HG02885 (cell line): ENCODE measurements around the gene SRGAP3.

Experiments used
- ATAC-seq: cut with Tn5 transposase; IDR thresholded peaks from one replicate; pipeline ENCODE4 v1.9.1; 2021; ENCODE audit warnings: mild to moderate bottlenecking; ENCODE audit not compliant: unreplicated experiment, poor library complexity

The SRGAP3 gene

GRCh38 chr3:9123840-9124239, 125.6 kb downstream of the SRGAP3 start:
- no peak for ATAC-seq

- no peak for ATAC-seq
Observed at GRCh38 chr3:9122732-9123364, 126.6 kb downstream of the SRGAP3 start.

DNA sequence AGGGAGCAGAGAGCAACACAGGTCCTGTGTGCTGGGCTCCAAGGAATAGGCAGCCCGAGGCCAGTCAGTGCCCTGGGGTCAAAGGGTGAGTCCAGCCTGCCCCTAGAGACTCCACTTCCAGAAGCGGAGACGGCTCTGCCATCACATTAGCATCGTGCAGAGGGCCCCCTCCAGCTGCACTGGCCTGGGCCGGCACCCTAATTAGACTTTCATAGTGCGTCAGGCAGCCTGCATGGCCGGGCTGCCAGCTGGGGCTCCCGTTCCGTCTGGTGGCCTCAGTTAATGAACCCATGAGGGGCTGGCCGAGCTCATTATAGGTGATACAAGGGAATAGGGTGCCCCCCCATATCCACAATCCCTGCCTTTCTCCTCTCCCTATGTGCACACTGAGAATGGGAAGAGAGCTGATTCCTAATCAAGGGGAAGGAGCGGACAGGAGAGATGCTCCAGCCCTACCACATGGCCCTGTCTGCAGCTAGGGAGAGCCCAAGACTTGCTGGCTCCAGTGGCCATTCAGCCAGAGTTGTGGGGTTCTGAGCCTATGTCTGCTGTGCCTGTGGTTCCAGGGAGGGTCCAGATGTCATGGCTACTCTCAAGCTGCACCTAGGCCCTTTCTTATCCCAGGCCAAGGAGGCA, 128.0 kb downstream of the SRGAP3 start:
- no peak for ATAC-seq

- ATAC-seq: no peak
Observed at GRCh38 chr3:9119331-9119730, 130.1 kb downstream of the SRGAP3 start.

GRCh38 chr3:9118222-9118621, 131.2 kb downstream of the SRGAP3 start:
- no peak for ATAC-seq

DNA sequence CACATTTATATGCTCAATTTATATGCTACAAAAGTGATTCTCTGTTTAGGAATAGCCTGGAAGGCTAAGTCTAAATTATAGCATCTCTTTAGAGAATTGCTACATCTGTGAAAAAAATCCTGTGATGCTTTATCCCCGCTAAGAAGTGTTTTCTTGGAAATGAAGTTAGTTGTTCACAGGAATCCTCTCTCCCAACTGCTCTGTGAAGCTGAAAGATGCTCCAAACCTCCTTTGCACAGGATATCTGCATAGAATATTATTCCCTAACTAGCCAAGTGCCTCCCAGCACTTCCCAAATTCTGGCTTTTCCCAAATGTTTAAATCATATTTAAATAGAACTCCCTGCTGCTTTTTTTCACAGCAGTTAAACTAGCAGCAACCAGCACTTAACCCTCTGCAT, 132.2 kb downstream of the SRGAP3 start:
- no peak for ATAC-seq

DNA sequence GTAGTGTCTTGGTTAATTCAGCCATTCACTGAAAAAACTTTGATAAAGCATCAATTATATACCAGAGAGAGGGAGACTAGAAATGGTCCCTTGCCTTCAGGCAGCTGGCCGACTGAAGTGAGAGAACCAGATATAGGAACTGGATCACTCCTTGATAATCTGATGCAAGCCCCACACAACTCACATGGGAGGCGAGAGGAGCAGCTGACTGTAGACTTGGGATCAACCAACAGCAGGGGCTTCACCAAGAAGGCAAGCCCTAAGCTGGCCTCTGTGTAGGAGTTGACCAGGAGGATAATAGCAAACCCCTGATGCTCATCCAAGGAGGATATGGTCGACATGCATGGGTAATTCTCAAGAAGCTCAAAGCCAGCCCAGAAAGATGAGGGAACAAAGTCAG, 133.1 kb downstream of the SRGAP3 start:
- ATAC-seq: no peak

GRCh38 chr3:9115336-9115735, 134.1 kb downstream of the SRGAP3 start:
- ATAC-seq: no peak

DNA sequence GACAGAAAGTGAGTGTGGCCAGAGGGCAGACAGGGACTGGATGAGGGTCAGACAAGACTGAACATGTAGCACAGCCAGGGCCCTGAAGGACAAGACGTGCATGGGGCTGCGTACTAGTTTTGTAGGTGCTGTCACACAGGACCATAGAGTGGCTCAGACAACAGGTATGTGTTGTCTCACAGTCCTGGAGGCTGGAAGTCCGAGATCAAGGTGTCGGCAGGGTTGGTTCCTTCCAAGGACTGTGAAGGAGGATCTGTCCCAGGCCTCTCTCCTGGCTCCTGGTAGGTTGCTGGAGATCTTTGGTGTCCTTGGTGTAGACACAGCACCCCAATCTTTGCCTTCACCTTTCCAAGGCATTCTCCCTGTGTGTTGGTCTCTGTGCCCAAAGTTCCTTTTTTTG, 136.4 kb downstream of the SRGAP3 start:
- ATAC-seq: no peak

- no peak for ATAC-seq
Observed at GRCh38 chr3:9111866-9112265, 137.6 kb downstream of the SRGAP3 start.

- no peak for ATAC-seq
Observed at GRCh38 chr3:9111417-9111816, 138.0 kb downstream of the SRGAP3 start.

- no peak for ATAC-seq
Observed at GRCh38 chr3:9110802-9111201, 138.6 kb downstream of the SRGAP3 start.

GRCh38 chr3:9110316-9110715, 139.1 kb downstream of the SRGAP3 start:
- no peak for ATAC-seq

DNA sequence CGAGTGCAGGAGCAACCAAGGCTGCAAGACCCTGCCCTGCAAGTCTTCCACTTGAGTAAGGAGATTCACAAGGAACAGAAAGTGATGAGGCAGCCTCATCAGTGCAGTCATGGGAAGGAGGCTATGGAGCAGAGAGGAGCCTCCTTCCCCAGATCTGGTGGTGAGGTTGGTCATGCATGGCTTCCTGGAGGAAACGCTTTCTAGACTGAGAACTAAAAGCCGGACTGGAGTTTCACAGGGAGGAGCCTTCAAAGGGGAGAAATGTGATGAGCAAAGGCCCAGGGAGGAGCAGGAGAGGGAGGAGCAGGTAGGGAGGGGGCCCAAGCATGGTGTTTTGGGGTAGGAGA, 139.9 kb downstream of the SRGAP3 start:
- no peak for ATAC-seq

DNA sequence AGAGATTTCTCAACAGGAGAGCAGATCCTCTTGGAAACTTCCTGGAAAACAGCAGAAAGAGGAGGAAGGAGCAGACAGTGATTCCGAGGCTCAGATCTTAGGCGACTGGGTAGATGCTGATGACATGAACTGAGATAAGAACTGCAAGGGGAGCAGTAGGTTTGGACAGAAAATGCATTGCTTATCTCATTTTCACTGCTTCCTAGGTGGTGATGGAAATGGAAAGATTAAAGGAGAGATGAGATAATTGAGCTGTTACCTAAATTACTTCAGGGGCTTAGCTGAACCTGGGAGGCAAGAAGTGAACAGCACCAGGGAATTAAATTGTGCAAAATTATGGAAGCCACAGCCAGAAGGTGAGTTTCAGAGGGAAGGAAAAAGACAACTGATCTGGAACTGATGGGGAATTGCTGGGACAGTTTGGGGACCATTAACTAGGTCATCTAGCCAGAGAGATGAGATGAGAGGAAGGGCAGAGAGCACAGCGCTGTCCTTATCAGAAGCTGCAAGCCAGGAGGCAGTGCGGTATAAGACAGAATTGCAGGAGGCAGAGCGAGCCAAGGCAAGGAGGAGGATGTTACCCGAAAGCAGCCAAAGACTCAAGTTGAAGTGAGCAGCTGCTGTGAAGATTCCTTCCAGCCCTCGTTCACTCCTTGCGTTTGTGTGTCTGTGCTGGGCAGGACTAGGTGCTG, 140.4 kb downstream of the SRGAP3 start:
- ATAC-seq: no peak

- no peak for ATAC-seq
Observed at GRCh38 chr3:9107738-9108137, 141.7 kb downstream of the SRGAP3 start.

GRCh38 chr3:9105421-9105820, 144.0 kb downstream of the SRGAP3 start:
- ATAC-seq: no peak

DNA sequence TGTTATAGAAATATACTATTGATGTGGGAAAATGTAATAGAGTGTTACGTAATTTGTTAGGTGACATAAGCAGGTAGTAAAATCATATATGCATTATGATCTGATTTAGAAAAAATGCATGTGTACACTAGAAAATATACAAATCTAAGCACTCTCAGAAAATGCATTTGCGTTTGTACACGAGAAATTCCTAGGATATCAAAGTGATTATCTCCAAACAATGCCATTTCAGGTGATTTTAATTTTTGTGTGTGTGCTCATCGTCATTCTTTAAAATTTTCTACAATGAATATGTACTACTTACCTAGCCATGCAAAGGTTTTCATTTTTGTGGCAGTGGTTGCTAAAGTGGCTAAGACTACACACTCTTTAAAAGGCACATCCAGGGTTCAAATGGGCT, 145.3 kb downstream of the SRGAP3 start:
- no peak for ATAC-seq

DNA sequence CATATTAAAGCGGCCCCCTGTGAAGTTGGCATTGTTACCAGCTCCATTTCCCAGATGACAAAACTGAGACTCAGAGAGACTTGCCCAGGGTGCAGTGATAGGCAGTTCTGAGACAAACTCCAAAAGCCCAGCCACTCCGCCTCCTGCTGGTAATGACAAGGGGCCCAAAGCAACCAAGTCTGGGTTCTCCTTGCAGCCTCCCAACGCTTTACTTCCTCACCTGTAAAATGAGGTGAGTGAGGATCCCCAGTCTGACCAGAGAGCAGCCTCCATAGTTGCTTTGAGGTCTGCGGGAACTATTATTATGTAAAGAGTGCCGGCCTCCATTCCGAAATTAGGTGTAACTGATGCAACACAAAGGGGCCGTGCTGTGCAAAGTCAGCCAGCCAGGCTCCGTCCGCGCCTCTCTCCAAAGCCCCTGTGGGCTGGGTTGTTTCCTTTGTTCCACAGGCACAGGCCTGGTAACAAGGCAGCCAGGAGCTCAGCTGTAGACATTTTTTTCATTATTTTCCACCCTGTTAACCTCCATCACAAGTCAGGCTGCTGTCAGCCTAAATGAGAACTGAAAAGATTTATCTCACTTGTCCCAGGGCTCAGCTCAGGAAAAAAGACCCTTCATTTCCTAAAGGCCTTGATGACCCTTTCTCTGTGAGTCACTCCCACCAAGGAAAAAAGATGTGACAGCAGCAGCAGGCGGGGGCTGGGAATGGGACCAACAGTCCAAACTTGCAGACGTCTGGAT, 147.0 kb downstream of the SRGAP3 start:
- ATAC-seq: no peak

GRCh38 chr3:9101286-9101685, 148.2 kb downstream of the SRGAP3 start:
- ATAC-seq: no peak

DNA sequence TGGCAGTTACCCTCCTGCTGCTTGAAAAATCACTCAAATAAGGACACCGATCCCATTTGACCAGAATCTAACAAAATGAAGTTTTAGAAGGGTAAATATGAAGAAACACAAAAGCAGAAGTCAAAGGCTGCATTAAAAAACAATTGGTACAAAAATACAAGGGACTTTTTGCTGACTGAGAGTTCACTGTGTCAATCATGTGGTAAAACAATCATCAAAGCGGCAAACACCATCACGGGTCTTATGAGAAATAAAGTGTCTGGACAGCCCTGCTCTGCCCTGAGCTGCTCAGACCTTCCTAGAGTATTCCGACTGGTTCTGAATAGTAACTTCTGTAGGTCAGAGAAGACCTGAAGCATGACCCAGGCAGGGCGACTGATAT, 148.9 kb downstream of the SRGAP3 start:
- peak; percentile 80 for ATAC-seq
